K562 (cell line): Measurements from ENCODE around the gene CUX1. TPM values are rescaled to one million over a fixed set of nuclear protein-coding genes. Genes with fewer than 3 reads are reported as not detected.

ENCODE experiments used
- ARID3B ChIP-seq: fragments of 250-450 bp; sonication (Bioruptor Pico); IDR thresholded peaks from 2 replicates; pipeline ENCODE4 v1.4.0; 2020; ENCODE audit warnings: borderline replicate concordance
- FOS ChIP-seq: IDR thresholded peaks from 3 replicates; pipeline ENCODE4 v1.6.1; 2011; ENCODE audit not compliant: insufficient read length; ENCODE audit errors: extremely low read depth
- GATAD2A ChIP-seq: fragments of 450-650 bp; IDR thresholded peaks from 2 replicates; pipeline ENCODE4 v1.6.1; 2017
- HDAC2 ChIP-seq: fragments of 450-650 bp; IDR thresholded peaks from 2 replicates; pipeline ENCODE4 v1.6.1; 2016; ENCODE audit warnings: mild to moderate bottlenecking
- KDM5B ChIP-seq: fragments of 200-600 bp; sonication (generic); IDR thresholded peaks from 2 replicates; pipeline ENCODE4 v1.6.1; 2012; ENCODE audit warnings: low read depth, mild to moderate bottlenecking, moderate library complexity, low read length, control low read depth, inconsistent platforms; ENCODE audit not compliant: insufficient replicate concordance
- NBN ChIP-seq: fragments of 450-650 bp; IDR thresholded peaks from 2 replicates; pipeline ENCODE4 v1.6.1; 2016; ENCODE audit warnings: low read depth, mild to moderate bottlenecking
- NR1H2 ChIP-seq: sonication (generic); formaldehyde crosslinking; IDR thresholded peaks from 2 replicates; pipeline ENCODE4 v1.4.0; 2020; ENCODE audit warnings: mild to moderate bottlenecking, missing genetic modification reagents
- NR4A1 ChIP-seq, 2 experiments: fragments of 250-450 bp in 1 of 2; fragments of 450-650 bp in 1 of 2; sonication (Bioruptor Pico) in 1 of 2; IDR thresholded peaks; 2 replicates each; pipeline versions ENCODE4 v1.4.0 to v1.6.1; 2016 to 2020; ENCODE audit warnings: mild to moderate bottlenecking in 2 of 2, missing compliant biosample characterization in 1 of 2, missing genetic modification characterization in 1 of 2, moderate library complexity in 1 of 2
- POLR2G ChIP-seq: fragments of 200-400 bp; formaldehyde crosslinking; IDR thresholded peaks from 2 replicates; pipeline ENCODE4 v1.6.1; 2017; ENCODE audit warnings: low read depth, mild to moderate bottlenecking, antibody characterized with exemption, low read length, moderate library complexity
- RBBP5 ChIP-seq: fragments of 200-600 bp; sonication (generic); IDR thresholded peaks from 2 replicates; pipeline ENCODE4 v1.6.1; 2012; ENCODE audit warnings: borderline replicate concordance, mild to moderate bottlenecking, low read length, control low read depth, inconsistent platforms; ENCODE audit not compliant: insufficient read depth, poor library complexity, severe bottlenecking
- SUPT5H ChIP-seq: fragments of 450-650 bp; IDR thresholded peaks from 2 replicates; pipeline ENCODE4 v1.6.1; 2016
- ZEB2 ChIP-seq: fragments of 450-650 bp; IDR thresholded peaks from 2 replicates; pipeline ENCODE4 v1.6.1; 2016
- ZKSCAN3 ChIP-seq: fragments of 250-450 bp; sonication (Bioruptor Pico); IDR thresholded peaks from 2 replicates; pipeline ENCODE4 v1.4.0; 2020
- ZNF584 ChIP-seq: fragments of 200-800 bp; sonication (Bioruptor generic); IDR thresholded peaks from 2 replicates; pipeline ENCODE4 v1.6.1; 2016; ENCODE audit warnings: low read depth, mild to moderate bottlenecking, missing genetic modification characterization, missing compliant biosample characterization
- polyA plus RNA-seq, 8 experiments: library from polyadenylated mRNA; depleted of rRNA in 4 of 8; stranded (reverse) in 5 of 8; unstranded in 3 of 8; fragments of >200 nt; fragmentation: Nextera tagmentation in 2 of 8; fragmentation: Illumina TruSeq in 1 of 8; extraction: Ambion mirVana in 2 of 8; extraction: Trizol in 1 of 8; gene quantifications; 2 replicates each; pipeline versions ENCODE4 v1.2.1 to v1.2.3, GENCODE V29; 2011 to 2014; ENCODE audit warnings: inconsistent platforms in 1 of 8, missing spikeins in 1 of 8
- total RNA-seq, 7 experiments: library from RNA; depleted of rRNA in 6 of 7; stranded (reverse); fragments of >200 nt in 6 of 7; fragmentation: Illumina TruSeq in 2 of 7; extraction: Trizol in 2 of 7; gene quantifications; 2 replicates each; pipeline versions ENCODE4 v1.2.1 to v1.2.3, GENCODE V29; 2011 to 2021; ENCODE audit warnings: low replicate concordance in 1 of 7
- TF ChIP-seq, protein P1 (sequence below): IDR thresholded peaks from 2 replicates; pipeline ENCODE4 v1.6.1; 2011; ENCODE audit warnings: borderline replicate concordance, low read depth, mild to moderate bottlenecking, moderate library complexity, low read length; ENCODE audit not compliant: insufficient read depth, poor library complexity, severe bottlenecking
- TF ChIP-seq, protein P2 (sequence below): fragments of 250-450 bp; sonication (Bioruptor Pico); IDR thresholded peaks from 2 replicates; pipeline ENCODE4 v1.8.0; 2022; ENCODE audit warnings: moderate library complexity, mild to moderate bottlenecking, inconsistent platforms
- TF ChIP-seq, protein P3 (sequence below), 3 experiments: fragments of 200-800 bp in 1 of 3; sonication (Bioruptor generic) in 1 of 3; sonication (generic) in 1 of 3; formaldehyde crosslinking in 1 of 3; IDR thresholded peaks; 2 replicates each; pipeline versions ENCODE4 v1.6.1 to v1.8.0; 2016 to 2022; ENCODE audit warnings: mild to moderate bottlenecking in 2 of 3, missing compliant biosample characterization in 2 of 3, missing genetic modification characterization in 2 of 3, missing genetic modification reagents in 1 of 3
- TF ChIP-seq, protein P4 (sequence below), 2 experiments: fragments of 450-650 bp; IDR thresholded peaks; 2 replicates each; pipeline ENCODE4 v1.6.1; 2016

CUX1 gene
- total and polyA plus RNA-seq, 9 of the 15 experiments (the other 6 are each of a cell fraction or from before 2014, with no cell fraction given), result 3.6 to 55.3 (median 25.2) TPM

DNA sequence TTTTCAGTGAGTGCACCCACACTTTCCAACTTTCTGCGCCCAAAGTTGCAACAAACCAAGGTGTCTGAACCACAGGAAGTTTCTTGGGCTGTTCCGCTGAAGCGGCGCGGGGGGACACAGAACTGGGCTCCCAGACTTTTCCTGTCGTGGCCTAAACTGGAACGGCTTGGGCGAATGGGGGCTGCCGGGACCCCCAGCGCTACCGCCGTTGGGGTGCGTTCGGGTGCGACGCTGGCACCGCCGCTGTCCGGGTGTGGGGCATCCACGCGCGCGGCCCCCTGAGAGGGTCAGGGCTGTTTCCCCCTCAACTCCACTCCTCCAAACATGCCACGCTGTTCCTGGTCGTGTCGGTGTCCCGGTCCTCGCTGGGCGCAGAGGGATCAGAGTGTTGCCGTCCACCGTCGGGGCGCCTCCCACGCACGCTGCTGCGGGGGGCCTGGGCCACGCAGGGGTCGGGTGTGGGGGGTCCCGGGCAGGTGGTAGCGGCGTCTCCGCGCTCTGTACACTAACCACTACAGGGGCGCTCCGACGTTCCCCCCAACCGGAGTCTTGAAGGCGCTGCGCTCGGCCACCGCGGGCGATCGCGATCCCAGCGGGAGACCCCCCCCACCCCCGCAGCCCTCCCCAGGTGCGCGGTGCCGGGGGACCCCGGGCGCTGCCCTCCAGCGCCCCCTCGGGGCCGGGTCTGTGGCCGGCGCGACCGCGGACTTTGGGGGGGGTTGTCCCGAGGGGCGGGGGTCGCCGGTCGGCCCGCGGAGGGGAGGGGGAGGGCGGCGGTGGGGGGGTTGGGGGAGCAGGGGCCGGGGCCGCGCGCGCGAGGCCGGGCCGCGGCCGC, 2.2 kb upstream of the CUX1 start (continued):
- no peak for TF ChIP-seq NR4A1 (CRISPR knock-in tag; IDR thresholded peaks at IDR 0.05)
- TF ChIP-seq NR4A1 (tag; IDR thresholded peaks at IDR 0.05), result no peak
- TF ChIP-seq ZKSCAN3, result no peak
- TF ChIP-seq POLR2G, result peak; percentile 78
- TF ChIP-seq, protein P1, sequence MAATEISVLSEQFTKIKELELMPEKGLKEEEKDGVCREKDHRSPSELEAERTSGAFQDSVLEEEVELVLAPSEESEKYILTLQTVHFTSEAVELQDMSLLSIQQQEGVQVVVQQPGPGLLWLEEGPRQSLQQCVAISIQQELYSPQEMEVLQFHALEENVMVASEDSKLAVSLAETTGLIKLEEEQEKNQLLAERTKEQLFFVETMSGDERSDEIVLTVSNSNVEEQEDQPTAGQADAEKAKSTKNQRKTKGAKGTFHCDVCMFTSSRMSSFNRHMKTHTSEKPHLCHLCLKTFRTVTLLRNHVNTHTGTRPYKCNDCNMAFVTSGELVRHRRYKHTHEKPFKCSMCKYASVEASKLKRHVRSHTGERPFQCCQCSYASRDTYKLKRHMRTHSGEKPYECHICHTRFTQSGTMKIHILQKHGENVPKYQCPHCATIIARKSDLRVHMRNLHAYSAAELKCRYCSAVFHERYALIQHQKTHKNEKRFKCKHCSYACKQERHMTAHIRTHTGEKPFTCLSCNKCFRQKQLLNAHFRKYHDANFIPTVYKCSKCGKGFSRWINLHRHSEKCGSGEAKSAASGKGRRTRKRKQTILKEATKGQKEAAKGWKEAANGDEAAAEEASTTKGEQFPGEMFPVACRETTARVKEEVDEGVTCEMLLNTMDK, result peak; percentile 95
- TF ChIP-seq KDM5B, result peak; percentile 16
- peak; percentile 7; the same call in 1 of the 2 replicates for TF ChIP-seq ARID3B
- TF ChIP-seq, protein P2, sequence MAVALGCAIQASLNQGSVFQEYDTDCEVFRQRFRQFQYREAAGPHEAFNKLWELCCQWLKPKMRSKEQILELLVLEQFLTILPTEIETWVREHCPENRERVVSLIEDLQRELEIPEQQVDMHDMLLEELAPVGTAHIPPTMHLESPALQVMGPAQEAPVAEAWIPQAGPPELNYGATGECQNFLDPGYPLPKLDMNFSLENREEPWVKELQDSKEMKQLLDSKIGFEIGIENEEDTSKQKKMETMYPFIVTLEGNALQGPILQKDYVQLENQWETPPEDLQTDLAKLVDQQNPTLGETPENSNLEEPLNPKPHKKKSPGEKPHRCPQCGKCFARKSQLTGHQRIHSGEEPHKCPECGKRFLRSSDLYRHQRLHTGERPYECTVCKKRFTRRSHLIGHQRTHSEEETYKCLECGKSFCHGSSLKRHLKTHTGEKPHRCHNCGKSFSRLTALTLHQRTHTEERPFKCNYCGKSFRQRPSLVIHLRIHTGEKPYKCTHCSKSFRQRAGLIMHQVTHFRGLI, result no peak
- peak; percentile 61; the same call in 1 of the 2 replicates for TF ChIP-seq NR1H2
- no peak for TF ChIP-seq NBN
- TF ChIP-seq RBBP5, result peak; percentile 17
- TF ChIP-seq HDAC2, result peak; percentile 63; the same call in 1 of the 2 replicates
- TF ChIP-seq, protein P3, sequence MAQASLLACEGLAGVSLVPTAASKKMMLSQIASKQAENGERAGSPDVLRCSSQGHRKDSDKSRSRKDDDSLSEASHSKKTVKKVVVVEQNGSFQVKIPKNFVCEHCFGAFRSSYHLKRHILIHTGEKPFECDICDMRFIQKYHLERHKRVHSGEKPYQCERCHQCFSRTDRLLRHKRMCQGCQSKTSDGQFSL (CRISPR knock-in tag; IDR thresholded peaks at IDR 0.05), result peak; percentile 97
- TF ChIP-seq, protein P3 (tag; IDR thresholded peaks at IDR 0.05), result peak in 1 of 2 experiments; percentile 100; a peak in 2 of 4 replicates
- no peak for TF ChIP-seq FOS
- TF ChIP-seq, protein P4, sequence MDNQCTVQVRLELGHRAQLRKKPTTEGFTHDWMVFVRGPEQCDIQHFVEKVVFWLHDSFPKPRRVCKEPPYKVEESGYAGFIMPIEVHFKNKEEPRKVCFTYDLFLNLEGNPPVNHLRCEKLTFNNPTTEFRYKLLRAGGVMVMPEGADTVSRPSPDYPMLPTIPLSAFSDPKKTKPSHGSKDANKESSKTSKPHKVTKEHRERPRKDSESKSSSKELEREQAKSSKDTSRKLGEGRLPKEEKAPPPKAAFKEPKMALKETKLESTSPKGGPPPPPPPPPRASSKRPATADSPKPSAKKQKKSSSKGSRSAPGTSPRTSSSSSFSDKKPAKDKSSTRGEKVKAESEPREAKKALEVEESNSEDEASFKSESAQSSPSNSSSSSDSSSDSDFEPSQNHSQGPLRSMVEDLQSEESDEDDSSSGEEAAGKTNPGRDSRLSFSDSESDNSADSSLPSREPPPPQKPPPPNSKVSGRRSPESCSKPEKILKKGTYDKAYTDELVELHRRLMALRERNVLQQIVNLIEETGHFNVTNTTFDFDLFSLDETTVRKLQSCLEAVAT (IDR thresholded peaks at IDR 0.05), result no peak
- TF ChIP-seq GATAD2A, result peak; percentile 94
- peak; percentile 48 for TF ChIP-seq SUPT5H
- 0 out of 2 replicates have a peak, but pooled peaks have one; percentile 46 for TF ChIP-seq ZEB2
- TF ChIP-seq ZNF584 (CRISPR knock-in tag), result no peak
